GM12878 (cell line): ENCODE data around the gene GAS6. TPM values are rescaled to one million over a fixed set of nuclear protein-coding genes. Genes with fewer than 3 reads are reported as not detected.

ENCODE experiments used
- ATAC-seq: fragments of 200-7000 bp; cut with Tn5 transposase; 3 replicates; pipeline ENCODE4 v1.9.1; 2020; ENCODE audit warnings: mild to moderate bottlenecking, moderate library complexity
- BruUV-seq: library from RNA; stranded (reverse); fragments of 400-500 nt; replicated peaks from 2 replicates; lab custom pipeline; 2021; lab: Mats Ljungman, UMichigan
- CTCF ChIA-PET: fragments of 300-600 bp; sonication (Branson Sonifier 250); formaldehyde crosslinking; extraction: SDS; loops from one replicate; lab custom pipeline; 2021; ENCODE audit warnings: inconsistent platforms; lab: Yijun Ruan, JAX
- POLR2A ChIA-PET: fragments of 350-600 bp; formaldehyde crosslinking; extraction: SDS; loops from one replicate; lab custom pipeline; 2021; ENCODE audit warnings: inconsistent platforms; lab: Charles Lee
- RAD21 ChIA-PET: fragments of 300-600 bp; sonication (Branson Sonifier 250); formaldehyde crosslinking; loops from one replicate; lab custom pipeline; 2023; ENCODE audit warnings: antibody characterized with exemption; ENCODE audit not compliant: unreplicated experiment; lab: Charles Lee
- SMC1A ChIA-PET: fragments of 300-600 bp; sonication (Branson Sonifier 250); formaldehyde crosslinking; loops from one replicate; lab custom pipeline; 2023; ENCODE audit not compliant: unreplicated experiment, uncharacterized antibody; lab: Charles Lee
- DNase-seq: peaks from one replicate; pipeline ENCODE4 v3.0.0-alpha.2; 2011; ENCODE audit warnings: low read depth, low spot score
- FAIRE-seq: peaks from 3 replicates; lab custom pipeline; 2011; peaks lifted over from hg19 to GRCh38; lab: Jason Lieb, UNC
- H2AFZ ChIP-seq: 2 replicates; pipeline ENCODE4 v1.6.0; 2011; ENCODE audit warnings: low read depth, low read length, control low read depth; ENCODE audit not compliant: control insufficient read depth
- H3K27ac ChIP-seq: 2 replicates; pipeline ENCODE4 v1.5.1; 2011; ENCODE audit warnings: control low read depth; ENCODE audit not compliant: control insufficient read depth, insufficient read depth
- H3K27me3 ChIP-seq, 2 experiments: replicated peaks in 1 of 2; 2 replicates each; pipeline versions ENCODE4 v1.6.0 to v1.6.1; 2011; ENCODE audit warnings: low read length in 1 of 2; ENCODE audit not compliant: control insufficient read depth in 2 of 2, insufficient read depth in 2 of 2
- H3K36me3 ChIP-seq, 2 experiments: 2 replicates each; pipeline ENCODE4 v1.5.1; 2011; ENCODE audit warnings: low read length in 1 of 2; ENCODE audit not compliant: control insufficient read depth in 2 of 2, insufficient read depth in 2 of 2
- H3K4me1 ChIP-seq: 2 replicates; pipeline ENCODE4 v1.6.1; 2011; ENCODE audit warnings: mild to moderate bottlenecking, low read length, moderate library complexity, mixed read lengths; ENCODE audit not compliant: control insufficient read depth, insufficient read depth
- H3K4me2 ChIP-seq: 2 replicates; pipeline ENCODE4 v1.6.0; 2011; ENCODE audit warnings: control low read depth; ENCODE audit not compliant: control insufficient read depth, insufficient read depth
- H3K4me3 ChIP-seq: fragments of 200-600 bp; sonication (generic); 2 replicates; pipeline ENCODE4 v1.5.1; 2016
- H3K79me2 ChIP-seq: 2 replicates; pipeline ENCODE4 v1.6.0; 2011; ENCODE audit warnings: low read length; ENCODE audit not compliant: control insufficient read depth, insufficient read depth
- H3K9ac ChIP-seq: 2 replicates; pipeline ENCODE4 v1.8.0; 2011; ENCODE audit warnings: low read length, control low read depth, mixed read lengths; ENCODE audit not compliant: control insufficient read depth, insufficient read depth
- H3K9me3 ChIP-seq: replicated peaks from 3 replicates; pipeline ENCODE4 v1.5.1; 2011; ENCODE audit warnings: mild to moderate bottlenecking, low read length; ENCODE audit not compliant: control insufficient read depth, insufficient read depth
- H4K20me1 ChIP-seq: 2 replicates; pipeline ENCODE4 v1.6.0; 2011; ENCODE audit not compliant: control insufficient read depth, insufficient read depth
- BCL11A ChIP-seq: IDR thresholded peaks from 2 replicates; pipeline ENCODE4 v1.6.1; 2011; ENCODE audit warnings: low read depth, low read length
- BHLHE40 ChIP-seq, 2 experiments: fragments of 450-650 bp in 1 of 2; IDR thresholded peaks; 2 replicates each; pipeline ENCODE4 v1.6.1; 2011 to 2017; ENCODE audit warnings: low read depth in 2 of 2, borderline replicate concordance in 1 of 2, improper control_type of control experiment in 1 of 2, low read length in 1 of 2, mild to moderate bottlenecking in 1 of 2
- RB1 ChIP-seq: fragments of 450-650 bp; formaldehyde crosslinking; IDR thresholded peaks from 2 replicates; pipeline ENCODE4 v1.6.1; 2017; ENCODE audit warnings: mild to moderate bottlenecking, borderline replicate concordance
- WGBS: methylation state at CpG from one replicate; pipeline ENCODE4 v1.1.6; 2016; ENCODE audit warnings: low lambda C conversion rate; ENCODE audit not compliant: insufficient replicate concordance, insufficient coverage; ENCODE audit errors: missing lambda C conversion rate; 5-methylcytosine and 5-hydroxymethylcytosine counted together
- in situ Hi-C: fragments of 300-500 bp; cut with MboI; formaldehyde crosslinking; loops from 9 replicates; pipeline ENCODE4 v1.14.3; 2018; ENCODE audit warnings: mixed read lengths
- intact Hi-C: fragments of 100-400 bp; cut with micrococcal nuclease; formaldehyde crosslinking; loops from one replicate; pipeline ENCODE4 v1.14.2; 2022; ENCODE audit not compliant: unreplicated experiment
- polyA plus RNA-seq, 11 experiments: library from polyadenylated mRNA; depleted of rRNA in 4 of 11; unstranded in 6 of 11; stranded (reverse) in 5 of 11; fragments of >200 nt; fragmentation: Nextera tagmentation in 4 of 11; fragmentation: Illumina TruSeq in 1 of 11; extraction: Ambion mirVana in 4 of 11; extraction: Trizol in 1 of 11; gene quantifications; 1 replicate in 1 of 11; 2 replicates in 10 of 11; pipeline versions ENCODE4 v1.2.1 to v1.2.3, GENCODE V29; 2011 to 2016; ENCODE audit warnings: inconsistent platforms in 2 of 11, missing spikeins in 2 of 11, low read depth in 1 of 11
- total RNA-seq, 4 experiments: library from RNA; depleted of rRNA in 3 of 4; stranded (reverse); fragments of >200 nt in 3 of 4; fragmentation: Illumina TruSeq in 1 of 4; extraction: Trizol in 1 of 4; gene quantifications; 2 replicates each; pipeline versions ENCODE4 v1.2.1 to v1.2.3, GENCODE V29; 2013 to 2021
- TF ChIP-seq, protein P1 (sequence below): IDR thresholded peaks from 2 replicates; pipeline ENCODE4 v1.6.1; 2012; ENCODE audit warnings: mild to moderate bottlenecking, low read depth, low read length

GAS6 gene
- total and polyA plus RNA-seq, 10 of the 15 experiments (the other 5 are each of a cell fraction or from before 2014, with no cell fraction given) = 0.03 to 0.59 (median 0.10) TPM; not detected in 2

DNA sequence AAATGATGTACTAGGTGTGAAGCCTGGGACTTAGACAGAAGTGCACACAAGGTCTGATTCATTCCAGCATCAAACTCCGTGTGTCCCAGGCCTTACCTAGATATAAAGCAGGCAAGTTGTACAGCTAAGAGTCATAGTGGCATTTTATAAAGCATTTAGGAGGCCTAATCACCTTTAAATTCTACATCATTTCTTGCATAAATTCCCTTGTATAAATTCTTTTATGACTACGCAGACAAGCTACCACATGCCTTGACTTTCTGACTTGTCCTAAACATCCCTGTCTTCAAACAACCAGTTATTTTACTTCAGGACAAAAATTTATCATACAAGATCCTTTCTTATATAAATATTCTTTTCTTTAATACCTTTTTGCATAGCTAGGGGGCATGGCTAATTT is 82.3 kb downstream of the GAS6 start:
- H2AFZ ChIP-seq = no peak overlapping the region
- H3K9me3 ChIP-seq = no peaks in the 10 kb centered on the region
- CTCF ChIA-PET = no interaction called here
- H3K9ac ChIP-seq = no peak overlapping the region
- H4K20me1 ChIP-seq = no peaks in the 10 kb centered on the region
- FAIRE-seq = no peak
- no peaks in the 10 kb centered on the region for H3K36me3 ChIP-seq
- RAD21 ChIA-PET = no interaction called here
- no TSS peak for BruUV-seq
- H3K4me3 ChIP-seq = no peak overlapping the region
- in situ Hi-C loops (no loop called here), intact Hi-C loops (no loop called here)
- no peaks in the 10 kb centered on the region for H3K79me2 ChIP-seq
- H3K27me3 ChIP-seq = no peaks in the 10 kb centered on the region; a peak in 2 of 4 replicates
- no peak overlapping the region for H3K27ac ChIP-seq
- WGBS = 32% methylated on average over 2 of the region's 2 CpGs
- H3K4me2 ChIP-seq = no peak overlapping the region
- SMC1A ChIA-PET = no interaction called here
- H3K4me1 ChIP-seq = no peaks in the 10 kb centered on the region
- POLR2A ChIA-PET = no interaction called here
- TF ChIP-seq RB1 = no peak
- ATAC-seq = no peak
- no peak for DNase-seq

DNA sequence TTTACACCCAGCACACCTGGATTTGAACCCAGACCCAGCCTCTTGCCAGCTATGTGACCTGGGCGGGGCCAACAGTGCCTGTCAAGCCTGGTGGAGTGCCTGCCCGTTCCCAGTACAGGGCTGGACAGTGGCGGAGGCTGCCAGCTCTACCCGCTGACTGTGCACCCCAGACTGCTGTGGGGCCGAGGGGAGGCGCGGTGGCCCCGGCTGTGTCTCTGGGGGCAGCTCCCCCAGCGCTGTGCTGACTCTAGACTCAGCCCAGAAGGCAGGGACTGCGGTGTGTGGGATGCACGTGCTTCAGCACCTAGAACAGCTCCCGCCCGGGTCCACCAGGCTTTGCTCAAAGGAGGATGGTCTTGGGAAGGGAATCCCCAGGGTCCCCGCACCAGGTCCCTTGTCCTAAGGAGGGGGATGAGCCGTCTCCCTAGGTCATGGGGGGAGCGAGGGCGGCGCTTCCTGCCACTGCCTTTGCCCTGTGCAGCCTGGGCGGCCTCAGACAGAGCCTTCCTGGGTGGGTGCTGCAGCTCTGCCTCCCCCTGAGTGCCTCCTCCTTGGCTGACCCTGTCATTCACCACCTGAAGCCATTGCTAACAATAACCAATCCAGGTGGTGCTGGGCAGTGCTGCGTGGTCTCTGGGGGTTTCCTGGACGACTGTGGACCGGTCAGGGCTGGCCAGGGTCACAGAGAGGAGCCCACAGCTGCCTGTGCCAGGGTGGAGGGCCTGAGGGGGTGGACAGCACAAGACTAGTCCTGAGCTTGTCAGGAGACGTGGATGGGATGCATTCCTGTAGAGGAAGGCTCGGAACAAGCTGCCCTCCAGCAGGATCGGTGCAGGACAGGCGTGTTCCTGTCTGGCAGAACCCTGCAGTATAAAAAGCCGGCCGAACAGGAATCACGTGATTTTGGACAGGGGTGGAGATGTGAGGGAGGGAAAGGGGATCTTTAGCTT is 86.3 kb downstream of the GAS6 start:
- RAD21 ChIA-PET = no interaction called here
- Histone ChIP-seq H3K27me3 (no peaks in the 10 kb centered on the region; a peak in 1 of 4 replicates), H2AFZ (no peak overlapping the region), H3K79me2 (no peaks in the 10 kb centered on the region), H3K27ac (no peak overlapping the region), H3K4me1 (no peaks in the 10 kb centered on the region), H3K9me3 (no peaks in the 10 kb centered on the region), H3K4me2 (no peak overlapping the region), H4K20me1 (no peaks in the 10 kb centered on the region), H3K9ac (no peak overlapping the region), H3K36me3 (no peaks in the 10 kb centered on the region), H3K4me3 (no peak overlapping the region)
- SMC1A ChIA-PET = no interaction called here
- FAIRE-seq (no peak), ATAC-seq (0 out of 3 replicates have a peak, but pooled peaks have one; percentile 20), DNase-seq (no peak)
- TF ChIP-seq BCL11A (no peak), BHLHE40 (IDR thresholded peaks at IDR 0.05; ENCODE audit: borderline replicate concordance in 1 of 2, low read depth in 2 of 2, low read length in 1 of 2) (peak; percentile 64 to 74; a peak in 3 of 4 replicates)
- TF ChIP-seq, protein P1, sequence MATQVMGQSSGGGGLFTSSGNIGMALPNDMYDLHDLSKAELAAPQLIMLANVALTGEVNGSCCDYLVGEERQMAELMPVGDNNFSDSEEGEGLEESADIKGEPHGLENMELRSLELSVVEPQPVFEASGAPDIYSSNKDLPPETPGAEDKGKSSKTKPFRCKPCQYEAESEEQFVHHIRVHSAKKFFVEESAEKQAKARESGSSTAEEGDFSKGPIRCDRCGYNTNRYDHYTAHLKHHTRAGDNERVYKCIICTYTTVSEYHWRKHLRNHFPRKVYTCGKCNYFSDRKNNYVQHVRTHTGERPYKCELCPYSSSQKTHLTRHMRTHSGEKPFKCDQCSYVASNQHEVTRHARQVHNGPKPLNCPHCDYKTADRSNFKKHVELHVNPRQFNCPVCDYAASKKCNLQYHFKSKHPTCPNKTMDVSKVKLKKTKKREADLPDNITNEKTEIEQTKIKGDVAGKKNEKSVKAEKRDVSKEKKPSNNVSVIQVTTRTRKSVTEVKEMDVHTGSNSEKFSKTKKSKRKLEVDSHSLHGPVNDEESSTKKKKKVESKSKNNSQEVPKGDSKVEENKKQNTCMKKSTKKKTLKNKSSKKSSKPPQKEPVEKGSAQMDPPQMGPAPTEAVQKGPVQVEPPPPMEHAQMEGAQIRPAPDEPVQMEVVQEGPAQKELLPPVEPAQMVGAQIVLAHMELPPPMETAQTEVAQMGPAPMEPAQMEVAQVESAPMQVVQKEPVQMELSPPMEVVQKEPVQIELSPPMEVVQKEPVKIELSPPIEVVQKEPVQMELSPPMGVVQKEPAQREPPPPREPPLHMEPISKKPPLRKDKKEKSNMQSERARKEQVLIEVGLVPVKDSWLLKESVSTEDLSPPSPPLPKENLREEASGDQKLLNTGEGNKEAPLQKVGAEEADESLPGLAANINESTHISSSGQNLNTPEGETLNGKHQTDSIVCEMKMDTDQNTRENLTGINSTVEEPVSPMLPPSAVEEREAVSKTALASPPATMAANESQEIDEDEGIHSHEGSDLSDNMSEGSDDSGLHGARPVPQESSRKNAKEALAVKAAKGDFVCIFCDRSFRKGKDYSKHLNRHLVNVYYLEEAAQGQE = peak; percentile 65; the same call in 1 of the 2 replicates
- CTCF ChIA-PET = no interaction called here
- no TSS peak for BruUV-seq
- 39% methylated on average over 29 of the region's 29 CpGs for WGBS
- intact Hi-C loops (no loop called here), in situ Hi-C loops (no loop called here)
- POLR2A ChIA-PET = no interaction called here
